GDM1 (cell line): ENCODE measurements around the gene MLF2.
A peak's percentile ranks its signal among the peaks of the same experiment; 100 is the strongest.

ENCODE experiments used
- DNase-seq: peaks from one replicate; lab custom pipeline; 2025; lab: John Stamatoyannopoulos, UW

Gene MLF2

DNA sequence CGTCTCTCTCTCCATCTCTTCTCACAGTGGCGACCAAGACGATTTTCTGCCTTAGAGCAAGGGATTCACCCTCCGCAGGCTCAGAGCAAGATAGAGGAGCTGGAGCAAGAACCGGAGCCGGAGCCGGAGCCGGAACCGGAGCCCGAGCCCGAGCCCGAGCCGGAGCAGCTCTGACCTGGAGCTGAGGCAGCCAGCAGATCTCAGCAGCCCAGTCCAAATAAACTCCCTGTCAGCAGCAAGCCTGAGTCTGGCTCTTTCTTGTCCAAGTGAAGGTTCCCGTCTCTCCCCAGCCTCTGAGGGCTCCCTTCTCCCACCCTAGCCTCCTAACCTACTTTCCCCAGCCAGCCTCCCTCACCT lies 25.3 kb upstream of the MLF2 start:
- no peak for DNase-seq

- no peak for DNase-seq
These were observed 24.4 kb upstream of the MLF2 start for GRCh38 chr12:6777386-6777785.

DNA sequence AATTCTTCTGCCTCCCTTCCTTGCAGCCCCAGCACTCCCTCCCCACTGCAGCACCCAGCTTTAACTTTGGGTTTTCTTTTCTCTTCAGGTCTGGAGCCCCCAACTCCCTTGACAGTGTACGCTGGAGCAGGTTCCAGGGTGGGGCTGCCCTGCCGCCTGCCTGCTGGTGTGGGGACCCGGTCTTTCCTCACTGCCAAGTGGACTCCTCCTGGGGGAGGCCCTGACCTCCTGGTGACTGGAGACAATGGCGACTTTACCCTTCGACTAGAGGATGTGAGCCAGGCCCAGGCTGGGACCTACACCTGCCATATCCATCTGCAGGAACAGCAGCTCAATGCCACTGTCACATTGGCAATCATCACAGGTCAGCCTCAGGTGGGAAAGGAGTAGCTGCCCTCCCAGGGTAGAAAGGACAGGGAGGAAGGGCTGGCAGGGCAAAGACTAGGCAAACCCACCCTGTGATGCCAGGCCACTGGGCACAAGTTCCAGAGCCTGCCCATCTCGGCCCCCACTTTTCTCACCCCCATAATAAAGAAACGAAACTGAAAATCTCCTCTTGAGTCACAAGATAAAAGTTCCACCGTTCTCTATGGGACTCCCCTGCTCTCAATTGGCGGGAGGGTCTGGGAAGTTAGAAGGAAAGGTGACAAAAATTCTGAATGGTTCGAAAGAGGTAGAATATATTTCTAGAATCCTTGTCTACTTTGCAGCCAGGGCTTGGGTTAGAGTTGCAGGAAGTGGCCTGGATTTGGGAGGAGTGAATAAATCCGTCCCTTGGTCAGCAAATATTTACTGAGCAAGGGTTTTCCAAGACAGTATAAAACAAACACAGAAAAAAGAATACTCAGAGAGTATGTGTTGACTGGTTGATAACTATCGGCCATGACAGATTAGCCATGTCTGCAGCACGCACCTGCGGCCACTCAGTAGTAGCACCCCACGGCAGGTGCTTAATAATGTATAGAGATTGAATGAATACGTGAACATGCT lies 22.5 kb upstream of the MLF2 start:
- no peak for DNase-seq

DNA sequence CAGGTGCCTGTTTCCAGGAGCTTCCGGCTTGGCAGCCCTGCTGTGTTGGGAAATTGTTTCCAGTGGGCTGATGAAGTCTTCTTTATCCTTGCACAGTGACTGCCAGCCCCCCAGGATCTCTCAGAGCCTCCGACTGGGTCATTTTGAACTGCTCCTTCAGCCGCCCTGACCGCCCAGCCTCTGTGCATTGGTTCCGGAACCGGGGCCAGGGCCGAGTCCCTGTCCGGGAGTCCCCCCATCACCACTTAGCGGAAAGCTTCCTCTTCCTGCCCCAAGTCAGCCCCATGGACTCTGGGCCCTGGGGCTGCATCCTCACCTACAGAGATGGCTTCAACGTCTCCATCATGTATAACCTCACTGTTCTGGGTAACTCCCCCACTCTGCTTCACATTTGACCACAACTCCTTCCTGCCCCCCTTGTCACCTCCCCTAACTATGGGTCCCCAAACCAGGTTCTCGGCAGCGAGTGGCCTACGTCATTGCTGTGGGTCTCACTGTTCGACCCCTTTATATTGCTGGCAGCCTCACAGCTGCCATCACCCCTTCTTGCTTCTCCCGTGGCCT lies 21.6 kb upstream of the MLF2 start:
- no peak for DNase-seq

- no peak for DNase-seq
These were observed 20.8 kb upstream of the MLF2 start for GRCh38 chr12:6773590-6774351.

DNA sequence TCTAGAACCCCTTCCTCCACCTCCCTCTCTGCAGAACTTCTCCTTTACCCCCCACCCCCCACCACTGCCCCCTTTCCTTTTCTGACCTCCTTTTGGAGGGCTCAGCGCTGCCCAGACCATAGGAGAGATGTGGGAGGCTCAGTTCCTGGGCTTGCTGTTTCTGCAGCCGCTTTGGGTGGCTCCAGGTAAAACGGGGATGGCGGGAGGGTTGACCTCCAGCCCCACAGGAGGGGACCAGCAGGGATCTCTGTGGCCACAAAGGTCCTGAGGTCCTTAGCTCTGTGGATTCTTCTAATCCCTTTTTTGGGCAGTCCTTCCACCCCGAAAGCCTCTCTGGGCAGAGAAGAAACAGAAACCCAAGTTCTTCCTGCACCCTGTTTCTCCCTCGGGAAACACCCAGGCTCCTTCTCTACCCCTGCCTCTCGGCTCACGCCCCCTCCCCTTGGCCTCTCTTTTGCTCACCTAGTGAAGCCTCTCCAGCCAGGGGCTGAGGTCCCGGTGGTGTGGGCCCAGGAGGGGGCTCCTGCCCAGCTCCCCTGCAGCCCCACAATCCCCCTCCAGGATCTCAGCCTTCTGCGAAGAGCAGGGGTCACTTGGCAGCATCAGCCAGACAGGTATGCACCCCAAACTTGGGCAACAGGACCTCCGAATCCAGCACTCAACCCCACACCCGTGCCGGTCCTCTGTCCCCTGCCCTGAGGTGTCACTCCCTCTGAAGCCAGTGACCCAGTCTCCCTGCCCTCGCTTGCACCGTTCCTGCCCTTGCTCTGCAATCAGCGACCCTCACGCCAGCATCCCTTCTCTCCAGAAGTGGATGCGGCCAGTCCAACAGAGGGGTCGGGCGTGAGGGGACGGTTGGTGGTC lies 20.0 kb upstream of the MLF2 start:
- no peak for DNase-seq

GRCh38 chr12:6772331-6772695 lies 19.4 kb upstream of the MLF2 start, which contains the start of gene LAG3:
Gene LAG3, plus strand, starts transcription at chr12:6772520. Its CDS starts 333 bp downstream, at chr12:6772853.
- no peak for DNase-seq

DNA sequence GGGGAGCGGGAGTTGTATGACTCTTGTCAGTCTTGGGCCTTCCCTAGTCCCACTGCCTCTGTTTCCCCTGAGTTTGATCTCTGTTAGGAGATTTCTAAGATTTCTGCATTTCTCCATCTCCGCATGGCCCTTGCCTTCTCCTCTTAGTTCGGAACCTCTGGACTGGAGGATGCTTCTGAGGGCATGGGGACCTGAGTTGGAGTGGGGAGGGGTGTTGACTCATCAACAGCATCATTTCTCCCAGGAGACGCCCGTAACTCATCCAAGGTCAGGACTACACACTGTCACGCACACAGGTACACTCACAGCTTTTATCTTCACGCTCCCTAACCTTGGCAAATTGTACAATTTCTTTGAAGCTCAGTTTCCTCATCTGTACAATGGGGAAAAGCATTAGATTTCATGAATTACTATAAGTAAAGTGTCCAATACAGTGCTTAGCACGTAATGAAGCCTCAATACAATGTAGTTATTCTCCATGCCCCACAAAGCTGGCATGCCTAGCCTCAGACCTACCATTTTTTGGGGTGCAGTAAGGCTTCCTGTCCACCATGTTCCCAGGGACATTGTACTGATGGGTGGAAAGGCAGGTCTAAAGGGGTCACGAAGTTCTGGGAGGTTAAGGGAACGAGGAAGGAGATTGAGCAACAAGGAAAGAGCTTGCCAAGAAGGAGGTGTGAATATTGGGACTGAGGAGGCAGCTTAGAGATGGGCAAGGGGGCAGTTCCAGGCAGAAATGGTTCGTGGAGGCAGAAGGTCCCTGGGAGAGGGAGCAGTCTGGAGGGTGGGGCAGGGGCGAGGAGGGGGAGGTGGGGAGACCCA lies 18.8 kb upstream of the MLF2 start:
- DNase-seq = no peak

DNA sequence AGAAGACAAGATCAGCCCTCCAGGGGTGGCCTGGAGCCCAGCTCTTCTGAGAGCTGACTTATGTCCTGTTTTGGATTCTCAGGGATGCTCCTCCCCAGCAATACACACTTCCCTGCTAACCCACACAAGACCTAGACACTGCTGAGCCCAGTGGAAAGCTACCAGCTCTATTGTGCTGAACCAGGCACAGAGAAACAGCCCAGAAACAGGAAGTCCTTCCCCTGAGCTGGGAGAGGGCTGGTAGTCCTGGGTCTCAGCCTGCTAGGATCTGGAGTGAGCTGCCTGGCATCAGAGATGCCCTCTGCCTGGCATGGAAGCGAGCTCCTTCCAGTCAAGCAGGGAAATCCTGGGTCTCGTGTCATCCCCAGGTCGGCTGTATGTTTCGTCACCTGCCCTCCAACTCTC lies 18.2 kb upstream of the MLF2 start:
- peak; percentile 51 for DNase-seq

DNA sequence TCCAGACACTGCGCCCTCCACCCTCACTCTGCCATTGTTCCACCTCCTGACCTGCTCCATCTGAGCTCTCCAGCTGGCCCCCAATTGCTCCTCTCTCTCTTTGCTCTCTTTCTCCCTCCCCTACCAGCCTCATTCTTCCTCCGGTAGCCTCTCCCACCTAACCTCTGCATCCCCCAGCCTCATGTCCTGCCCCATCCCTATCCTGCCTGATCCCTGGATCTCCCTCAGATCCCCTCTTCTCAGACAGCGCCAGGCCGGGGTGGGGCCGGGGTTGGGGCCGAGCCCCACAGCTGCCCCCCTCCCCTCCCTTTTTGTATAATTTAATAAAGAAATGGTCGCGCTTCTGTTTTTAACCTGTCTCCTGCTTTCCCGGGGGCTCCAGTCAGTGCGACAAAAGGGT lies 17.7 kb upstream of the MLF2 start:
- no peak for DNase-seq

DNA sequence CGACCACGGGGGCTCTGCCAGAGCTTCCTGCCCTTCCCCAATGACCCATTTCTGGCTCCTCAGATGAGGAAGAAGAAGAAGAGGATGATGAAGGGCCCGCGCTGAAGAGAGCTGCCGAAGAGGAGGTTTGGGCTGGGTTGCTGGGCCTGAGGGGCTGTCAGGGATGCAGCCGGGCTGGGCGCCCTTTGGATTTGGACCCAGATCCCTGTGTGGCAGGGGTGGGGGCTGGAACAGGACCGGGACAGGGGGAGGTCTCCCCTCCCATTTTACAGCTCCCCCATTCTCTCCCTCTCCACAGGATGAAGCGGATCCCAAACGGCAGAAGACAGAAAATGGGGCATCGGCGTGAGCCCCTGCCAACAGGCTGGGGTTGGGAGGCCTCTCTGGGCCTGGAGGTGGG lies 17.2 kb upstream of the MLF2 start:
- DNase-seq = no peak

GRCh38 chr12:6769666-6770065 lies 16.7 kb upstream of the MLF2 start:
- no peak for DNase-seq

DNA sequence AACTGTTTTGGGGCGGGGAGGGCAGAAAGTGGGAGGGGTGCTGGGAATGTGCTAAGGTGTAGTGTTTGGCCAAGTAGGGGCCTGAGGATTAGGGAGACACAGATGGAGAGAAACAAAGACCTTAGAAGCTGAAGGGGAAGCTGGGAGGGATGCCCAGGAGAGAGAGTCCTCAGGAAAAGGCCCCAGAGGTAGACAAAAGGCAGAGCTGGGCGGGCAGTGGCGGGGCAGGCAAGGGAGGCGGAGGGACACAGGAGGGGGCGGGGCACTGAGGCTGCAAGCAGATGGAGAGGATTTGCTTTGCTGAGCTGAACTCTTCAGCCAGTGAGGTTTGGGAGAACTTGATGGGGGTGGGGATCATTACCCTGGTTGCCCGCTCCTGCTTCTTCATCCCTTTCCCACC lies 16.0 kb upstream of the MLF2 start:
- DNase-seq = no peak

- DNase-seq = no peak
These were observed 15.5 kb upstream of the MLF2 start for GRCh38 chr12:6768437-6768914.

DNA sequence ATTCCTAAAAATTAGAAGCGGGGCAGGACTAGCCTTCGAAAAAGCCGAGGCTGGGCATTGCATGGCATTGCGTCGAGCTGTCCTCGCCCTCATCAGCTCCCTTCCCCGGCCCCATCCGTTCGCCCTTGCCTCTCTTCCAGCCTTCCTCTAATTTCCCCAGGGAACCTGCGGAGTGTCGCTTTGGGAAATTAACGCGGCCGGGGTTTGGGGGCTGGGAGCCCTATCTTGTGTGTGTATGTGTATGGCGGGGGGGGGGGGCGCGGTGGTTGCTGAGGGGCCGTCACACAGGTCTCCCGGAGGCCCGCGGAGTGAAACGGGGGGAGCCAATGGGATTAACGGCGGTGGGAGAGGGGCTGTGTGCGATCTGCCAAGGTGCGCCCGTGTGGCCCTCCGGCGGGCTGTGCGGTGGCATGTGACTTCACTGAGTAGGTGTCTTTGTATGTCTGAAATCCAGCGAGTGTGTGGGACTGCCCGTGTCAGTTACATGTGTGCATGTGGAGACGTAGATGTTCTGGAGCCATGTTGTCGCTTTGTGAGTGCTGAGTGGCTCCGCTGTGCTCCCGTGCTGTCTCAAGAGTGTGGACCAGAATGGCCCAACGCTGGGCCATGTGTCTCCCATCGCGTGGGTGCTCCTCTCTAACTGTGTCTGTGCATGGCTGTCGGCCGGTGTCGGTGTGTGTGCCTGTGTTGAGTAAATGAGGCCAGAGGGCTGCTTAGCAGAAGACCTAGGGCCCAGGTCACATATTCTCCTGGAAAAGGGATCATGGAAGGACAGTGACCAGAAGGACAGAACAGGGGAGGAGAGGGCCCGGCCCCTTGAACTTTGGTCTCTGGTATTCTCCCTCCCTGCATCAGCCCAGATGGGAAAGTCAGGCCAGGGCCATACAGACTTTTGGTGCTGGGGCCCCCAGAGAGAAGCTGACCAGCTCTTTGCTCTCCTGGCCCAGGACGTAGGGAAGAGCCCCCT lies 14.7 kb upstream of the MLF2 start:
- DNase-seq = no peak

- peak; percentile 57 for DNase-seq
These were observed 13.9 kb upstream of the MLF2 start for GRCh38 chr12:6766651-6767349.

DNA sequence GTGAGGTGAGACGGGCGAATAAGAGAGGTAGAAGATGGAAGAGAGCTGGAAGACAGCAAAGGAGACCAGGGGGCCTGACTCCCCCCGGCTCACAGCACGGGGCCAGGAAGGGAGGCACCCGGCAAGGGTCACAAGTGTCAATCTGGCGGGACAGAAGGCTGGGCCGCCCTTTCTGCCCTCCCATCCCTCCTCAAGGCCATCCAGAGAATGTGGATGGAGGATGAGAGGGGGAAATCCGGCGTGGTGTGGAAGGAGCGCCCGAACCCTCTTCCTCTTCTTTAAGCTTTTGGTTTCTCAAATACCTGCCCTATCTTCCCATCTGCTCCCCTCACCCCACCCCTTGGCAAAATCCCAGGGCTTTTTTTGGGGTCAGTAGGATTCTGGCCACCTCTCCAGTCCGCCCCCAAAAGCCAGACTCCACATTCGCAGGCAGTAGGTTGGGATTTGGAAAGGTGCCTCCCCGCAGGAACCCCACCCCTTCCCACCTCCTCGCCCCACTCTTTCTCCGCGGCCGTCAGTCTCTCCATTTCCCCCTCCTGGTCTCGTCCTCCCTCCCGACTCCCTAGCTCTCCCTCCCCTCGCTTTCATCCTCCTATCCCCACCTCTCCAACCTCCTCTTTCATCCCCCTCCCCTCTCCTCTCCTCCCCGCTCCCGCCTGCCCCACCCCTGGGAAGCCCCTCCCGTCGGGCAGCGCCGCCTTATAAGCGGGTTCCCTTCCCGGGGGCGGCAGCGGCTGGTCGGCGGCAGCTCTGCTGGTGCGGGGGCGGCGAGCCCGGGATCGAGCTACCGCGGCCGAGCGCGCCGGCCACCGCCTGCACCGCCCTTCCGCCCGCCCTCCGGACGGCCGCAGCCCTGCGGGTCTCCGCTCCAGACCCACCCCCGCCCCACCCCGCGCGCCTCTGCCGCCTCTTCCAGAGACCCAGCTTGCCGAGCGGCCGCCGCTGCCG lies 13.0 kb upstream of the MLF2 start, which contains the start of gene PTMS:
TSS of gene PTMS (plus strand) at position 730 of the 948 bp plus-strand sequence. CDS start 343 bp downstream, outside the sequence.
- DNase-seq = peak; percentile 69
